CD14-positive monocyte (primary cell): ENCODE measurements around the gene BAHCC1. TPM values are rescaled to one million over a fixed set of nuclear protein-coding genes. Genes with fewer than 3 reads are reported as not detected.

Experiments used
- DNase-seq, 3 donors: peaks; one replicate each; pipeline ENCODE4 v3.0.0-alpha.2; 2011 to 2022
- H2AFZ ChIP-seq: 2 replicates; pipeline ENCODE4 v1.6.0; 2012; ENCODE audit warnings: mild to moderate bottlenecking, low read depth, low read length, inconsistent platforms; ENCODE audit not compliant: insufficient read depth, poor library complexity, severe bottlenecking
- H3K27ac ChIP-seq, 2 donors: 1 replicate in 1 of 2; 2 replicates in 1 of 2; pipeline ENCODE4 v1.5.1; 2012 to 2013; ENCODE audit warnings: low read length in 2 of 2, control low read depth in 1 of 2, inconsistent platforms in 1 of 2, low read depth in 1 of 2, mild to moderate bottlenecking in 1 of 2
- H3K27me3 ChIP-seq, 2 donors: one replicate each; pipeline versions ENCODE4 v1.6.0 to v1.6.1; 2011 to 2013; ENCODE audit warnings: low read length in 2 of 2; ENCODE audit not compliant: control insufficient read depth in 2 of 2, insufficient read depth in 2 of 2
- H3K36me3 ChIP-seq, 2 donors: replicated peaks in 1 of 2; 1 replicate in 1 of 2; 2 replicates in 1 of 2; pipeline versions ENCODE4 v1.5.1 to v1.6.1; 2012 to 2013; ENCODE audit warnings: low read length in 2 of 2, control low read depth in 1 of 2, inconsistent platforms in 1 of 2, mild to moderate bottlenecking in 1 of 2; ENCODE audit not compliant: insufficient read depth in 2 of 2, control insufficient read depth in 1 of 2
- H3K4me1 ChIP-seq, 2 donors: 1 replicate in 1 of 2; 2 replicates in 1 of 2; pipeline versions ENCODE4 v1.5.1 to v1.6.1; 2012 to 2013; ENCODE audit warnings: low read length in 2 of 2, control low read depth in 1 of 2, inconsistent platforms in 1 of 2, mild to moderate bottlenecking in 1 of 2, moderate library complexity in 1 of 2; ENCODE audit not compliant: insufficient read depth in 2 of 2, control insufficient read depth in 1 of 2
- H3K4me2 ChIP-seq: replicated peaks from 2 replicates; pipeline ENCODE3; 2012; ENCODE audit warnings: low read length, moderate library complexity, mild to moderate bottlenecking; ENCODE audit not compliant: poor library complexity, severe bottlenecking; ENCODE audit errors: extremely low read depth
- H3K4me3 ChIP-seq, 3 experiments: fragments of 200-600 bp in 1 of 3; sonication (generic) in 1 of 3; replicated peaks in 1 of 3; 1 replicate in 2 of 3; 2 replicates in 1 of 3; pipeline ENCODE4 v1.5.1; 2011 to 2013; ENCODE audit warnings: low read length in 3 of 3, mild to moderate bottlenecking in 3 of 3, control low read depth in 2 of 3, low read depth in 2 of 3, inconsistent platforms in 1 of 3, moderate library complexity in 1 of 3
- H3K79me2 ChIP-seq: 2 replicates; pipeline ENCODE4 v1.6.0; 2012; ENCODE audit warnings: mild to moderate bottlenecking, control low read depth, inconsistent platforms, low read length, moderate library complexity; ENCODE audit not compliant: insufficient read depth
- H3K9ac ChIP-seq: 2 replicates; pipeline ENCODE4 v1.6.0; 2017; ENCODE audit warnings: low read length, mild to moderate bottlenecking; ENCODE audit not compliant: insufficient read depth, poor library complexity, severe bottlenecking
- H3K9me3 ChIP-seq, 2 donors: replicated peaks in 1 of 2; 1 replicate in 1 of 2; 2 replicates in 1 of 2; pipeline versions ENCODE4 v1.5.1 to v1.6.1; 2012 to 2013; ENCODE audit warnings: low read length in 2 of 2, control low read depth in 1 of 2; ENCODE audit not compliant: control insufficient read depth in 1 of 2, insufficient read depth in 1 of 2
- H4K20me1 ChIP-seq: 2 replicates; pipeline ENCODE4 v1.6.0; 2012; ENCODE audit warnings: mild to moderate bottlenecking, low read length, control low read depth, moderate library complexity; ENCODE audit not compliant: insufficient read depth
- H3K27ac Mint-ChIP-seq, 7 donors: one replicate each; pipeline ENCODE4 v1.8.0; 2020; ENCODE audit warnings: mild to moderate bottlenecking in 7 of 7, mixed read lengths in 7 of 7, moderate library complexity in 6 of 7, inconsistent platforms in 2 of 7
- H3K27me3 Mint-ChIP-seq, 3 donors: one replicate each; pipeline ENCODE4 v1.8.0; 2021 to 2022; ENCODE audit warnings: low read depth in 3 of 3, mild to moderate bottlenecking in 3 of 3, mixed read lengths in 3 of 3, moderate library complexity in 3 of 3, inconsistent platforms in 1 of 3
- H3K36me3 Mint-ChIP-seq, 2 donors: one replicate each; pipeline ENCODE4 v1.8.0; 2020; ENCODE audit warnings: mixed read lengths in 2 of 2, inconsistent platforms in 1 of 2, mild to moderate bottlenecking in 1 of 2
- H3K4me1 Mint-ChIP-seq: one replicate; pipeline ENCODE4 v1.8.0; 2020; ENCODE audit warnings: mild to moderate bottlenecking, mixed read lengths
- H3K4me3 Mint-ChIP-seq, 2 donors: one replicate each; pipeline ENCODE4 v1.8.0; 2020; ENCODE audit warnings: mild to moderate bottlenecking in 2 of 2, mixed read lengths in 2 of 2, moderate library complexity in 1 of 2
- H3K9me3 Mint-ChIP-seq, 7 donors: one replicate each; pipeline ENCODE4 v1.8.0; 2020 to 2022; ENCODE audit warnings: mixed read lengths in 7 of 7, mild to moderate bottlenecking in 6 of 7, moderate library complexity in 6 of 7, inconsistent platforms in 2 of 7
- WGBS: methylation state at CpG from one replicate; pipeline ENCODE4 v1.1.5; 2013; ENCODE audit warnings: missing lambda C conversion rate; ENCODE audit not compliant: insufficient coverage; 5-methylcytosine and 5-hydroxymethylcytosine counted together
- intact Hi-C, 2 donors: fragments of 100-400 bp; cut with micrococcal nuclease; formaldehyde crosslinking; loops; one replicate each; pipeline versions ENCODE4 v1.15.0 to v1.15.1; 2023
- polyA plus RNA-seq, 3 donors: library from polyadenylated mRNA; depleted of rRNA in 1 of 3; unstranded in 2 of 3; stranded (reverse) in 1 of 3; fragments of 300-500 nt in 2 of 3; fragments of >200 nt in 1 of 3; fragmentation: Illumina TruSeq in 2 of 3; gene quantifications; 1 replicate in 2 of 3; 2 replicates in 1 of 3; pipeline ENCODE4 v1.2.3, GENCODE V29; 2012 to 2021
- TF ChIP-seq, protein P1 (sequence below): fragments of 200-600 bp; IDR thresholded peaks from one replicate; pipeline ENCODE4 v1.8.0; 2022; ENCODE audit warnings: antibody characterized with exemption, mild to moderate bottlenecking

BAHCC1 gene
- polyA plus RNA-seq, 3 donors, result 0.11 to 8.8 (median 0.27) TPM

GRCh38 chr17:81415681-81416080 lies 20.4 kb downstream of the BAHCC1 start:
- peaks cover 0 to 2% (median 0%) of the 10 kb centered on the region in 7 donors for H3K9me3 Mint-ChIP-seq
- DNase-seq, result no peak
- peaks cover 11% of the 10 kb centered on the region for H4K20me1 ChIP-seq
- 98% methylated on average over 14 of the region's 15 CpGs for WGBS
- no peak overlapping the region for H3K4me3 ChIP-seq
- H3K4me1 Mint-ChIP-seq, result peaks cover 16% of the 10 kb centered on the region
- no peaks in the 10 kb centered on the region for H3K9me3 ChIP-seq
- intact Hi-C loops, result no loop called here
- H3K9ac ChIP-seq, result no peak overlapping the region
- H3K36me3 ChIP-seq, result no peaks in the 10 kb centered on the region
- H3K4me1 ChIP-seq, result peaks cover 16 to 31% of the 10 kb centered on the region in 2 donors
- peaks cover 0 to 6% of the 10 kb centered on the region in 2 donors for H3K36me3 Mint-ChIP-seq
- H3K27ac ChIP-seq, result no peak overlapping the region
- no peak overlapping the region for H2AFZ ChIP-seq
- no peak overlapping the region for H3K27ac Mint-ChIP-seq
- TF ChIP-seq, protein P1, sequence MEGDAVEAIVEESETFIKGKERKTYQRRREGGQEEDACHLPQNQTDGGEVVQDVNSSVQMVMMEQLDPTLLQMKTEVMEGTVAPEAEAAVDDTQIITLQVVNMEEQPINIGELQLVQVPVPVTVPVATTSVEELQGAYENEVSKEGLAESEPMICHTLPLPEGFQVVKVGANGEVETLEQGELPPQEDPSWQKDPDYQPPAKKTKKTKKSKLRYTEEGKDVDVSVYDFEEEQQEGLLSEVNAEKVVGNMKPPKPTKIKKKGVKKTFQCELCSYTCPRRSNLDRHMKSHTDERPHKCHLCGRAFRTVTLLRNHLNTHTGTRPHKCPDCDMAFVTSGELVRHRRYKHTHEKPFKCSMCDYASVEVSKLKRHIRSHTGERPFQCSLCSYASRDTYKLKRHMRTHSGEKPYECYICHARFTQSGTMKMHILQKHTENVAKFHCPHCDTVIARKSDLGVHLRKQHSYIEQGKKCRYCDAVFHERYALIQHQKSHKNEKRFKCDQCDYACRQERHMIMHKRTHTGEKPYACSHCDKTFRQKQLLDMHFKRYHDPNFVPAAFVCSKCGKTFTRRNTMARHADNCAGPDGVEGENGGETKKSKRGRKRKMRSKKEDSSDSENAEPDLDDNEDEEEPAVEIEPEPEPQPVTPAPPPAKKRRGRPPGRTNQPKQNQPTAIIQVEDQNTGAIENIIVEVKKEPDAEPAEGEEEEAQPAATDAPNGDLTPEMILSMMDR, result no peak
- H3K79me2 ChIP-seq, result peaks cover 50% of the 10 kb centered on the region
- no peaks in the 10 kb centered on the region for H3K27me3 ChIP-seq
- H3K27me3 Mint-ChIP-seq, result peaks cover 3 to 20% (median 7%) of the 10 kb centered on the region in 3 donors
- no peak overlapping the region for H3K4me3 Mint-ChIP-seq
- H3K4me2 ChIP-seq, result no peak overlapping the region

DNA sequence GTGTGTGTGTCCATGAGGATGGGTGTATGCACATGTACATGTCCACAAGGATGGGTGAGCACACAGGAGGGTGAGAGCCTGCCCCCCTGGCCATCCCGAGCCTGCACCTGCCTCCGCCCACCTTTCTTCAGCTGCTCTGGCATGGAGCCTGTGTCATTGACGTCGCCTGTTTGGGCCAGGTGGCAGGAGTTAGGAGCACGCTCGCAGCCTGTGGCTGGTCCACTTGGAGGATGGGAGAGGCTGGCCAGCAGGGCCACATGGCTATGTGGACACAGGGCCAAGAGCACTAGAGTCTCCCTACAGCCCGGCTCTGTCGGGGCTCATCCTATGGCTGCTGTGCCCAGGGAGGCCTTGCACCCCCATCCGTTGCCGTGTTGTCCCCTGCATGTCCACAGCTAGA lies 21.4 kb downstream of the BAHCC1 start:
- H3K79me2 ChIP-seq, result peaks cover 49% of the 10 kb centered on the region
- no peak overlapping the region for H3K4me3 ChIP-seq
- Mint-ChIP-seq H3K9me3 (peaks cover 0 to 2% (median 0%) of the 10 kb centered on the region in 7 donors), H3K36me3 (peaks cover 0 to 6% of the 10 kb centered on the region in 2 donors), H3K27ac (no peak overlapping the region), H3K4me1 (peaks cover 14% of the 10 kb centered on the region), H3K4me3 (no peak overlapping the region), H3K27me3 (peaks cover 4 to 20% (median 7%) of the 10 kb centered on the region in 3 donors)
- no peak overlapping the region for H2AFZ ChIP-seq
- no peak for DNase-seq
- WGBS, result 98% methylated on average over 8 of the region's 10 CpGs
- no peaks in the 10 kb centered on the region for H3K36me3 ChIP-seq
- TF ChIP-seq, protein P1, result no peak
- no peak overlapping the region for H3K27ac ChIP-seq
- no peak overlapping the region for H3K4me2 ChIP-seq
- intact Hi-C loops, result no loop called here
- H3K27me3 ChIP-seq, result no peaks in the 10 kb centered on the region
- peaks cover 16 to 31% of the 10 kb centered on the region in 2 donors for H3K4me1 ChIP-seq
- H3K9ac ChIP-seq, result no peak overlapping the region
- peaks cover 11% of the 10 kb centered on the region for H4K20me1 ChIP-seq
- H3K9me3 ChIP-seq, result no peaks in the 10 kb centered on the region
